Measurements from ENCODE around the gene GRIK3.

GRIK3 gene

GRCh38 chr1:36802018-36802417, 232.3 kb downstream of the GRIK3 start:
- TF ChIP-seq SPI1 (IDR thresholded peaks at IDR 0.05; ENCODE audit: borderline replicate concordance, low read depth), result no peak
- TF ChIP-seq CTCF (IDR thresholded peaks at IDR 0.05; ENCODE audit: insufficient read depth, low read length), result no peak
- TF ChIP-seq POLR2AphosphoS5 (IDR thresholded peaks at IDR 0.05; ENCODE audit: low read depth), result no peak
- no peak for TF ChIP-seq GABPA (IDR thresholded peaks at IDR 0.05; ENCODE audit: low read depth)
- TF ChIP-seq REST (IDR thresholded peaks at IDR 0.05; ENCODE audit: insufficient replicate concordance, low read depth), result no peak
- Histone ChIP-seq H3K27ac (replicated peaks) (no peak overlapping the region), H3K27me3 (ENCODE audit: insufficient read depth, poor library complexity, severe bottlenecking) (no peaks in the 10 kb centered on the region), H3K4me3 (replicated peaks; ENCODE audit: insufficient read depth, low read length) (no peak overlapping the region)
- DNase-seq (ENCODE audit: low read depth in 1 of 2, low spot score in 1 of 2), result no peak

- H3K27me3 ChIP-seq (ENCODE audit: insufficient read depth, poor library complexity, severe bottlenecking), result no peaks in the 10 kb centered on the region
- H3K4me3 ChIP-seq (replicated peaks; ENCODE audit: insufficient read depth, low read length), result no peak overlapping the region
- DNase-seq (ENCODE audit: low read depth in 1 of 2, low spot score in 1 of 2), result no peak
- no peak overlapping the region for H3K27ac ChIP-seq (replicated peaks)
- TF ChIP-seq CTCF (IDR thresholded peaks at IDR 0.05; ENCODE audit: insufficient read depth, low read length) (no peak), GABPA (IDR thresholded peaks at IDR 0.05; ENCODE audit: low read depth) (no peak), POLR2AphosphoS5 (IDR thresholded peaks at IDR 0.05; ENCODE audit: low read depth) (no peak), REST (IDR thresholded peaks at IDR 0.05; ENCODE audit: insufficient replicate concordance, low read depth) (no peak), SPI1 (IDR thresholded peaks at IDR 0.05; ENCODE audit: borderline replicate concordance, low read depth) (no peak)
Observed at GRCh38 chr1:36797761-36798160, 236.6 kb downstream of the GRIK3 start.

GRCh38 chr1:36796733-36797132, 237.6 kb downstream of the GRIK3 start:
- Histone ChIP-seq H3K27me3 (ENCODE audit: insufficient read depth, poor library complexity, severe bottlenecking) (no peaks in the 10 kb centered on the region), H3K4me3 (replicated peaks; ENCODE audit: insufficient read depth, low read length) (no peak overlapping the region), H3K27ac (replicated peaks) (no peak overlapping the region)
- TF ChIP-seq POLR2AphosphoS5 (IDR thresholded peaks at IDR 0.05; ENCODE audit: low read depth), result no peak
- TF ChIP-seq REST (IDR thresholded peaks at IDR 0.05; ENCODE audit: insufficient replicate concordance, low read depth), result no peak
- no peak for TF ChIP-seq CTCF (IDR thresholded peaks at IDR 0.05; ENCODE audit: insufficient read depth, low read length)
- no peak for TF ChIP-seq GABPA (IDR thresholded peaks at IDR 0.05; ENCODE audit: low read depth)
- no peak for TF ChIP-seq SPI1 (IDR thresholded peaks at IDR 0.05; ENCODE audit: borderline replicate concordance, low read depth)
- DNase-seq (ENCODE audit: low read depth in 1 of 2, low spot score in 1 of 2), result no peak
